ENCODE results near the gene COL21A1.
"Not testable (repeated sequence)": the region's sequence is repeated elsewhere in the genome, so short reads cannot be mapped to it uniquely, and the experiment has no call there.

Gene COL21A1

GRCh38 chr6:56032715-56033260 lies 214.6 kb downstream of the COL21A1 start:
- H3K9ac ChIP-seq (ENCODE audit: low read length) = no peak overlapping the region
- H3K4me1 ChIP-seq (ENCODE audit: control insufficient read depth, insufficient read depth, low read length) = peaks cover 31% of the 10 kb centered on the region
- DNase-seq (ENCODE audit: low read depth) = no peak
- no peaks in the 10 kb centered on the region for H3K36me3 ChIP-seq (ENCODE audit: control insufficient read depth, insufficient read depth, low read length, severe bottlenecking)
- H3K9me3 ChIP-seq (ENCODE audit: control insufficient read depth, low read length) = no peaks in the 10 kb centered on the region
- no peaks in the 10 kb centered on the region for H3K27me3 ChIP-seq (replicated peaks; ENCODE audit: control insufficient read depth, insufficient read depth, low read length)
- no peak overlapping the region for H3K4me3 ChIP-seq (ENCODE audit: low read length)

GRCh38 chr6:56027865-56028264 lies 219.5 kb downstream of the COL21A1 start:
- no peaks in the 10 kb centered on the region for H3K27me3 ChIP-seq (replicated peaks; ENCODE audit: control insufficient read depth, insufficient read depth, low read length)
- no peak overlapping the region for H3K9ac ChIP-seq (ENCODE audit: low read length)
- DNase-seq (ENCODE audit: low read depth) = no peak
- no peak overlapping the region for H3K4me3 ChIP-seq (ENCODE audit: low read length)
- peaks cover 6% of the 10 kb centered on the region for H3K4me1 ChIP-seq (ENCODE audit: control insufficient read depth, insufficient read depth, low read length)
- H3K36me3 ChIP-seq (ENCODE audit: control insufficient read depth, insufficient read depth, low read length, severe bottlenecking) = no peaks in the 10 kb centered on the region
- H3K9me3 ChIP-seq (ENCODE audit: control insufficient read depth, low read length) = no peaks in the 10 kb centered on the region

- Histone ChIP-seq H3K27me3 (replicated peaks; ENCODE audit: control insufficient read depth, insufficient read depth, low read length) (no peaks in the 10 kb centered on the region), H3K36me3 (ENCODE audit: control insufficient read depth, insufficient read depth, low read length, severe bottlenecking) (no peaks in the 10 kb centered on the region), H3K4me3 (ENCODE audit: low read length) (no peak overlapping the region), H3K9ac (ENCODE audit: low read length) (no peak overlapping the region), H3K4me1 (ENCODE audit: control insufficient read depth, insufficient read depth, low read length) (no peaks in the 10 kb centered on the region), H3K9me3 (ENCODE audit: control insufficient read depth, low read length) (no peaks in the 10 kb centered on the region)
- DNase-seq (ENCODE audit: low read depth) = no peak
Measured at GRCh38 chr6:56026455-56027180, 220.8 kb downstream of the COL21A1 start.

- Histone ChIP-seq H3K4me1 (ENCODE audit: control insufficient read depth, insufficient read depth, low read length) (no peaks in the 10 kb centered on the region), H3K4me3 (ENCODE audit: low read length) (no peak overlapping the region), H3K27me3 (replicated peaks; ENCODE audit: control insufficient read depth, insufficient read depth, low read length) (no peaks in the 10 kb centered on the region), H3K9ac (ENCODE audit: low read length) (no peak overlapping the region), H3K36me3 (ENCODE audit: control insufficient read depth, insufficient read depth, low read length, severe bottlenecking) (no peaks in the 10 kb centered on the region), H3K9me3 (ENCODE audit: control insufficient read depth, low read length) (peaks cover 1% of the 10 kb centered on the region)
- no peak for DNase-seq (ENCODE audit: low read depth)
Measured at GRCh38 chr6:56025795-56026194, 221.6 kb downstream of the COL21A1 start.

GRCh38 chr6:56024931-56025330 lies 222.4 kb downstream of the COL21A1 start:
- DNase-seq (ENCODE audit: low read depth) = no peak
- Histone ChIP-seq H3K4me1 (ENCODE audit: control insufficient read depth, insufficient read depth, low read length) (no peaks in the 10 kb centered on the region), H3K36me3 (ENCODE audit: control insufficient read depth, insufficient read depth, low read length, severe bottlenecking) (no peaks in the 10 kb centered on the region), H3K4me3 (ENCODE audit: low read length) (peak overlapping the region; percentile 7), H3K9me3 (ENCODE audit: control insufficient read depth, low read length) (peaks cover 6% of the 10 kb centered on the region), H3K27me3 (replicated peaks; ENCODE audit: control insufficient read depth, insufficient read depth, low read length) (no peaks in the 10 kb centered on the region), H3K9ac (ENCODE audit: low read length) (no peak overlapping the region)

GRCh38 chr6:56023829-56024228 lies 223.6 kb downstream of the COL21A1 start:
- no peaks in the 10 kb centered on the region for H3K4me1 ChIP-seq (ENCODE audit: control insufficient read depth, insufficient read depth, low read length)
- H3K9me3 ChIP-seq (ENCODE audit: control insufficient read depth, low read length) = peaks cover 6% of the 10 kb centered on the region
- no peaks in the 10 kb centered on the region for H3K27me3 ChIP-seq (replicated peaks; ENCODE audit: control insufficient read depth, insufficient read depth, low read length)
- no peak overlapping the region for H3K9ac ChIP-seq (ENCODE audit: low read length)
- no peaks in the 10 kb centered on the region for H3K36me3 ChIP-seq (ENCODE audit: control insufficient read depth, insufficient read depth, low read length, severe bottlenecking)
- H3K4me3 ChIP-seq (ENCODE audit: low read length) = no peak overlapping the region
- DNase-seq (ENCODE audit: low read depth) = no peak

- H3K9ac ChIP-seq (ENCODE audit: low read length) = no peak overlapping the region
- no peaks in the 10 kb centered on the region for H3K27me3 ChIP-seq (replicated peaks; ENCODE audit: control insufficient read depth, insufficient read depth, low read length)
- no peaks in the 10 kb centered on the region for H3K36me3 ChIP-seq (ENCODE audit: control insufficient read depth, insufficient read depth, low read length, severe bottlenecking)
- H3K9me3 ChIP-seq (ENCODE audit: control insufficient read depth, low read length) = peaks cover 6% of the 10 kb centered on the region
- no peak overlapping the region for H3K4me3 ChIP-seq (ENCODE audit: low read length)
- DNase-seq (ENCODE audit: low read depth) = no peak
- H3K4me1 ChIP-seq (ENCODE audit: control insufficient read depth, insufficient read depth, low read length) = no peaks in the 10 kb centered on the region
Measured at GRCh38 chr6:56022678-56023077, 224.7 kb downstream of the COL21A1 start.

- Histone ChIP-seq H3K9me3 (ENCODE audit: control insufficient read depth, low read length) (peaks cover 6% of the 10 kb centered on the region), H3K4me1 (ENCODE audit: control insufficient read depth, insufficient read depth, low read length) (no peaks in the 10 kb centered on the region), H3K9ac (ENCODE audit: low read length) (no peak overlapping the region), H3K27me3 (replicated peaks; ENCODE audit: control insufficient read depth, insufficient read depth, low read length) (no peaks in the 10 kb centered on the region), H3K36me3 (ENCODE audit: control insufficient read depth, insufficient read depth, low read length, severe bottlenecking) (no peaks in the 10 kb centered on the region), H3K4me3 (ENCODE audit: low read length) (no peak overlapping the region)
- no peak for DNase-seq (ENCODE audit: low read depth)
Measured at GRCh38 chr6:56021943-56022342, 225.4 kb downstream of the COL21A1 start.

- no peaks in the 10 kb centered on the region for H3K36me3 ChIP-seq (ENCODE audit: control insufficient read depth, insufficient read depth, low read length, severe bottlenecking)
- no peak overlapping the region for H3K9ac ChIP-seq (ENCODE audit: low read length)
- H3K4me1 ChIP-seq (ENCODE audit: control insufficient read depth, insufficient read depth, low read length) = no peaks in the 10 kb centered on the region
- no peaks in the 10 kb centered on the region for H3K27me3 ChIP-seq (replicated peaks; ENCODE audit: control insufficient read depth, insufficient read depth, low read length)
- H3K4me3 ChIP-seq (ENCODE audit: low read length) = no peak overlapping the region
- peak; percentile 66 for DNase-seq (ENCODE audit: low read depth)
- peaks cover 6% of the 10 kb centered on the region for H3K9me3 ChIP-seq (ENCODE audit: control insufficient read depth, low read length)
Measured at GRCh38 chr6:56019973-56020372, 227.4 kb downstream of the COL21A1 start.

GRCh38 chr6:56017198-56017597 lies 230.2 kb downstream of the COL21A1 start:
- Histone ChIP-seq H3K9ac (ENCODE audit: low read length) (no peak overlapping the region), H3K36me3 (ENCODE audit: control insufficient read depth, insufficient read depth, low read length, severe bottlenecking) (no peaks in the 10 kb centered on the region), H3K9me3 (ENCODE audit: control insufficient read depth, low read length) (peaks cover 6% of the 10 kb centered on the region), H3K4me3 (ENCODE audit: low read length) (no peak overlapping the region), H3K4me1 (ENCODE audit: control insufficient read depth, insufficient read depth, low read length) (no peaks in the 10 kb centered on the region), H3K27me3 (replicated peaks; ENCODE audit: control insufficient read depth, insufficient read depth, low read length) (no peaks in the 10 kb centered on the region)
- no peak for DNase-seq (ENCODE audit: low read depth)

GRCh38 chr6:56014039-56014438 lies 233.3 kb downstream of the COL21A1 start:
- not testable (repeated sequence) for H3K36me3 ChIP-seq (ENCODE audit: control insufficient read depth, insufficient read depth, low read length, severe bottlenecking); H3K4me3 ChIP-seq (ENCODE audit: low read length); H3K9me3 ChIP-seq (ENCODE audit: control insufficient read depth, low read length); DNase-seq (ENCODE audit: low read depth); H3K4me1 ChIP-seq (ENCODE audit: control insufficient read depth, insufficient read depth, low read length); H3K9ac ChIP-seq (ENCODE audit: low read length); H3K27me3 ChIP-seq (replicated peaks; ENCODE audit: control insufficient read depth, insufficient read depth, low read length)

- no peak overlapping the region for H3K9ac ChIP-seq (ENCODE audit: low read length)
- H3K36me3 ChIP-seq (ENCODE audit: control insufficient read depth, insufficient read depth, low read length, severe bottlenecking) = no peaks in the 10 kb centered on the region
- no peaks in the 10 kb centered on the region for H3K9me3 ChIP-seq (ENCODE audit: control insufficient read depth, low read length)
- DNase-seq (ENCODE audit: low read depth) = no peak
- H3K27me3 ChIP-seq (replicated peaks; ENCODE audit: control insufficient read depth, insufficient read depth, low read length) = no peaks in the 10 kb centered on the region
- H3K4me1 ChIP-seq (ENCODE audit: control insufficient read depth, insufficient read depth, low read length) = no peaks in the 10 kb centered on the region
- H3K4me3 ChIP-seq (ENCODE audit: low read length) = no peak overlapping the region
Measured at GRCh38 chr6:56009636-56010035, 237.7 kb downstream of the COL21A1 start.

Measured in adipocyte (in vitro differentiated cells).